Gastroesophageal sphincter (tissue), 4 donors: ENCODE results near the gene PCYT1B. TPM values are rescaled to one million over a fixed set of nuclear protein-coding genes. Genes with fewer than 3 reads are reported as not detected.

Experiments used
- ATAC-seq: fragments of 150-250 bp; one replicate; pipeline ENCODE4 v1.9.1; 2016; ENCODE audit warnings: mild to moderate bottlenecking, moderate library complexity
- H3K27ac ChIP-seq, 4 donors: fragments of 200-600 bp; sonication (generic) in 3 of 4; 1 replicate in 3 of 4; 2 replicates in 1 of 4; pipeline ENCODE4 v1.5.1; 2016 to 2019
- H3K27me3 ChIP-seq: fragments of 200-600 bp; sonication (generic); one replicate; pipeline ENCODE4 v1.5.1; 2019
- H3K36me3 ChIP-seq, 2 donors: fragments of 200-600 bp; sonication (generic); one replicate each; pipeline ENCODE4 v1.5.1; 2019; ENCODE audit warnings: control low read depth in 1 of 2
- H3K4me1 ChIP-seq, 3 donors: fragments of 200-600 bp; sonication (generic); 1 replicate in 2 of 3; 2 replicates in 1 of 3; pipeline ENCODE4 v1.5.1; 2016 to 2019; ENCODE audit warnings: control low read depth in 2 of 3
- H3K4me3 ChIP-seq, 2 donors: fragments of 200-600 bp; sonication (generic); one replicate each; pipeline ENCODE4 v1.5.1; 2019; ENCODE audit warnings: mild to moderate bottlenecking in 1 of 2, moderate library complexity in 1 of 2
- H3K9me3 ChIP-seq, 3 donors: fragments of 200-600 bp; sonication (generic); one replicate each; pipeline ENCODE4 v1.5.1; 2017 to 2019; ENCODE audit warnings: control low read depth in 2 of 3
- CTCF ChIP-seq, 4 experiments: fragments of 200-600 bp in 2 of 4; fragments of 450-650 bp in 2 of 4; sonication (generic) in 1 of 4; IDR thresholded peaks; one replicate each; pipeline ENCODE4 v1.5.1; 2017 to 2019; ENCODE audit warnings: antibody characterized with exemption in 4 of 4, mild to moderate bottlenecking in 2 of 4, moderate library complexity in 2 of 4
- EP300 ChIP-seq: sonication (generic); formaldehyde crosslinking; IDR thresholded peaks from one replicate; pipeline ENCODE4 v1.6.1; 2017; ENCODE audit warnings: antibody characterized with exemption, mild to moderate bottlenecking
- POLR2A ChIP-seq, 2 donors: fragments of 450-650 bp; IDR thresholded peaks; one replicate each; pipeline ENCODE4 v1.6.1; 2017; ENCODE audit warnings: antibody characterized with exemption in 2 of 2, mild to moderate bottlenecking in 2 of 2, moderate library complexity in 1 of 2
- POLR2AphosphoS5 ChIP-seq: sonication (generic); formaldehyde crosslinking; IDR thresholded peaks from one replicate; pipeline ENCODE4 v1.6.1; 2017; ENCODE audit warnings: antibody characterized with exemption
- WGBS, 2 donors: methylation state at CpG; one replicate each; pipeline ENCODE4 v1.1.5; 2018; ENCODE audit warnings: low coverage in 1 of 2; 5-methylcytosine and 5-hydroxymethylcytosine counted together
- total RNA-seq, 4 donors: library from RNA; depleted of rRNA; stranded (reverse); fragments of >200 nt; gene quantifications; one replicate each; pipeline ENCODE4 v1.1.0, GENCODE V29; 2016

The PCYT1B gene
- total RNA-seq, 4 donors from 2014 or later: 1.6 to 12.5 (median 4.6) TPM

GRCh38 chrX:24648495-24648894, 1.3 kb upstream of the PCYT1B start:
- Histone ChIP-seq H3K27me3 (no peaks in the 10 kb centered on the region), H3K36me3 (no peaks in the 10 kb centered on the region), H3K4me3 (no peak overlapping the region), H3K27ac (no peak overlapping the region), H3K4me1 (peaks cover 0 to 5% (median 0%) of the 10 kb centered on the region in 3 donors), H3K9me3 (no peaks in the 10 kb centered on the region)
- TF ChIP-seq POLR2A (IDR thresholded peaks at IDR 0.05): no peak
- no peak for TF ChIP-seq EP300
- no peak for TF ChIP-seq CTCF (IDR thresholded peaks at IDR 0.05)
- TF ChIP-seq POLR2AphosphoS5: no peak
- 84 to 100% methylated on average over 1 to 3 of the region's 6 CpGs for WGBS, 2 donors
- ATAC-seq: no peak

GRCh38 chrX:24646745-24647182, 383 bp downstream of the PCYT1B start:
- peak overlapping the region in 3 of 4 donors; percentile 64 to 70 (median 65) for H3K27ac ChIP-seq
- no peaks in the 10 kb centered on the region for H3K9me3 ChIP-seq
- H3K36me3 ChIP-seq: no peaks in the 10 kb centered on the region
- TF ChIP-seq EP300: no peak
- no peak for TF ChIP-seq CTCF (IDR thresholded peaks at IDR 0.05)
- TF ChIP-seq POLR2AphosphoS5: no peak
- no peak for TF ChIP-seq POLR2A (IDR thresholded peaks at IDR 0.05)
- peak; percentile 28 for ATAC-seq
- peak overlapping the region; percentile 47 to 49 for H3K4me3 ChIP-seq
- H3K4me1 ChIP-seq: peaks cover 0 to 5% (median 0%) of the 10 kb centered on the region in 3 donors
- H3K27me3 ChIP-seq: no peaks in the 10 kb centered on the region
- WGBS, 2 donors: 0 to 12% methylated on average over 5 to 12 of the region's 13 CpGs

GRCh38 chrX:24646006-24646405, 1.1 kb downstream of the PCYT1B start:
- Histone ChIP-seq H3K27ac (peak overlapping the region in 2 of 4 donors; percentile 64 to 70), H3K4me1 (peaks cover 0 to 5% (median 0%) of the 10 kb centered on the region in 3 donors), H3K9me3 (no peaks in the 10 kb centered on the region), H3K4me3 (peak overlapping the region; percentile 47 to 49), H3K27me3 (no peaks in the 10 kb centered on the region), H3K36me3 (no peaks in the 10 kb centered on the region)
- WGBS, 2 donors: 7 to 11% methylated on average over 8 to 9 of the region's 10 CpGs
- no peak for TF ChIP-seq POLR2AphosphoS5
- no peak for TF ChIP-seq CTCF (IDR thresholded peaks at IDR 0.05)
- no peak for TF ChIP-seq EP300
- no peak for TF ChIP-seq POLR2A (IDR thresholded peaks at IDR 0.05)
- no peak for ATAC-seq

GRCh38 chrX:24643116-24643515, 4.0 kb downstream of the PCYT1B start:
- peaks cover 0 to 5% (median 0%) of the 10 kb centered on the region in 3 donors for H3K4me1 ChIP-seq
- H3K27ac ChIP-seq: no peak overlapping the region
- H3K4me3 ChIP-seq: no peak overlapping the region
- H3K36me3 ChIP-seq: no peaks in the 10 kb centered on the region
- H3K27me3 ChIP-seq: no peaks in the 10 kb centered on the region
- ATAC-seq: no peak
- no peak for TF ChIP-seq POLR2A (IDR thresholded peaks at IDR 0.05)
- TF ChIP-seq POLR2AphosphoS5: no peak
- no peak for TF ChIP-seq EP300
- no peak for TF ChIP-seq CTCF (IDR thresholded peaks at IDR 0.05)
- no peaks in the 10 kb centered on the region for H3K9me3 ChIP-seq

GRCh38 chrX:24629701-24630100, 17.4 kb downstream of the PCYT1B start:
- no peak for ATAC-seq
- no peaks in the 10 kb centered on the region for H3K9me3 ChIP-seq
- TF ChIP-seq EP300 (no peak), CTCF (IDR thresholded peaks at IDR 0.05) (no peak), POLR2AphosphoS5 (no peak), POLR2A (IDR thresholded peaks at IDR 0.05) (no peak)
- no peaks in the 10 kb centered on the region for H3K4me1 ChIP-seq
- no peaks in the 10 kb centered on the region for H3K36me3 ChIP-seq
- no peak overlapping the region for H3K4me3 ChIP-seq
- no peak overlapping the region for H3K27ac ChIP-seq
- 67 to 88% methylated on average over 1 of the region's 1 CpG for WGBS, 2 donors
- H3K27me3 ChIP-seq: no peaks in the 10 kb centered on the region
